DOHH2 (cell line): Measurements from ENCODE around the gene ARHGEF1.

Experiments used
- H3F3A ChIP-seq: fragments of 200-600 bp; sonication (generic), shearing (Covaris generic); 2 replicates; pipeline ENCODE4 v1.6.0; 2016; ENCODE audit warnings: antibody characterized with exemption, mild to moderate bottlenecking; ENCODE audit not compliant: control insufficient read depth, insufficient read depth
- H3K27ac ChIP-seq: fragments of 200-600 bp; sonication (generic); 2 replicates; pipeline ENCODE4 v1.5.1; 2014; ENCODE audit warnings: low read depth, mild to moderate bottlenecking, low read length, moderate library complexity
- H3K27me3 ChIP-seq: fragments of 200-600 bp; sonication (generic); 2 replicates; pipeline ENCODE4 v1.6.1; 2014; ENCODE audit warnings: mild to moderate bottlenecking, low read length, mixed read lengths; ENCODE audit not compliant: control insufficient read depth
- H3K36me3 ChIP-seq: fragments of 200-600 bp; sonication (generic); 2 replicates; pipeline ENCODE4 v1.6.1; 2014; ENCODE audit warnings: mild to moderate bottlenecking, low read length, moderate library complexity, mixed read lengths; ENCODE audit not compliant: control insufficient read depth
- H3K4me1 ChIP-seq: fragments of 200-600 bp; sonication (generic); 2 replicates; pipeline ENCODE4 v1.6.1; 2014; ENCODE audit warnings: mild to moderate bottlenecking, low read length, mixed read lengths; ENCODE audit not compliant: control insufficient read depth
- H3K4me2 ChIP-seq: fragments of 200-600 bp; sonication (generic); 2 replicates; pipeline ENCODE4 v1.6.0; 2014; ENCODE audit warnings: mild to moderate bottlenecking, low read length, moderate library complexity
- H3K4me3 ChIP-seq: fragments of 200-600 bp; sonication (generic); 2 replicates; pipeline ENCODE4 v1.5.1; 2014; ENCODE audit warnings: mild to moderate bottlenecking, low read length, mixed read lengths
- H3K79me2 ChIP-seq: fragments of 200-600 bp; sonication (generic); 2 replicates; pipeline ENCODE4 v1.6.1; 2014; ENCODE audit warnings: mild to moderate bottlenecking, low read length, mixed read lengths; ENCODE audit not compliant: control insufficient read depth
- H3K9me2 ChIP-seq: fragments of 200-600 bp; sonication (generic); replicated peaks from 2 replicates; pipeline ENCODE4 v1.6.1; 2014; ENCODE audit warnings: mild to moderate bottlenecking, low read length, mixed read lengths; ENCODE audit not compliant: control insufficient read depth
- H3K9me3 ChIP-seq: fragments of 200-600 bp; sonication (generic); 2 replicates; pipeline ENCODE4 v1.6.1; 2014; ENCODE audit warnings: antibody characterized with exemption, low read length, mixed read lengths; ENCODE audit not compliant: control insufficient read depth, insufficient read depth
- H4K20me1 ChIP-seq: fragments of 200-600 bp; sonication (generic); 2 replicates; pipeline ENCODE4 v1.6.0; 2014; ENCODE audit warnings: low read depth, mild to moderate bottlenecking, antibody characterized with exemption, low read length, moderate library complexity; ENCODE audit not compliant: control insufficient read depth, insufficient read depth
- EZH2phosphoT487 ChIP-seq: fragments of 200-600 bp; sonication (generic); IDR thresholded peaks from 2 replicates; pipeline ENCODE4 v1.6.1; 2017; ENCODE audit warnings: borderline replicate concordance, mild to moderate bottlenecking, antibody characterized with exemption, low read length, moderate library complexity, mixed read lengths
- TF ChIP-seq, protein P1 (sequence below): fragments of 200-600 bp; sonication (generic); IDR thresholded peaks from one replicate; pipeline ENCODE4 v1.5.1; 2014; ENCODE audit warnings: antibody characterized with exemption, mild to moderate bottlenecking, low read depth, low read length; ENCODE audit not compliant: poor library complexity, severe bottlenecking

ARHGEF1 gene

DNA sequence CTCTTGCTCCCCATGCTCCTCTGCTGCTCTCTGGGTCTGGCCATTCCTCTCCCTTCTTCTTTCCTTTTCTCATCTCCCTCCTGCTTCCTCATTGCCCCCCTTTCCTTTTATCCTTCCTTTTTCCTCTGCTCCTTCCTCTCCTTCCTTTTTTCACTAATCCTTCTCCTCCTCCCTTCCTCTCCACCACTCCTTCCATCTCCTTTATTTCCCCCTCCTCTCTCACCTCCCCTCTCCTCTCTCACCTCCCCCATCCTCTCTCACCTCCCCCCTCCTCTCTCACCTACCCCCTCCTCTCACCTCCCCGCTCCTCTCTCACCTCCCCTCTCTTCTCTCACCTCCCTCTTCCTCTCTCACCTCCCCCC lies 13.6 kb downstream of the ARHGEF1 start:
- Histone ChIP-seq H3K79me2 (peaks cover 9% of the 10 kb centered on the region; the same call in 1 of the 2 replicates), H3K4me2 (no peak overlapping the region), H3K36me3 (peaks cover 83% of the 10 kb centered on the region), H3K9me2 (no peaks in the 10 kb centered on the region), H4K20me1 (no peaks in the 10 kb centered on the region), H3K9me3 (no peaks in the 10 kb centered on the region), H3F3A (no peaks in the 10 kb centered on the region), H3K27ac (no peak overlapping the region), H3K4me3 (no peak overlapping the region), H3K27me3 (no peaks in the 10 kb centered on the region), H3K4me1 (peaks cover 19% of the 10 kb centered on the region; the same call in 1 of the 2 replicates)
- TF ChIP-seq, protein P1, sequence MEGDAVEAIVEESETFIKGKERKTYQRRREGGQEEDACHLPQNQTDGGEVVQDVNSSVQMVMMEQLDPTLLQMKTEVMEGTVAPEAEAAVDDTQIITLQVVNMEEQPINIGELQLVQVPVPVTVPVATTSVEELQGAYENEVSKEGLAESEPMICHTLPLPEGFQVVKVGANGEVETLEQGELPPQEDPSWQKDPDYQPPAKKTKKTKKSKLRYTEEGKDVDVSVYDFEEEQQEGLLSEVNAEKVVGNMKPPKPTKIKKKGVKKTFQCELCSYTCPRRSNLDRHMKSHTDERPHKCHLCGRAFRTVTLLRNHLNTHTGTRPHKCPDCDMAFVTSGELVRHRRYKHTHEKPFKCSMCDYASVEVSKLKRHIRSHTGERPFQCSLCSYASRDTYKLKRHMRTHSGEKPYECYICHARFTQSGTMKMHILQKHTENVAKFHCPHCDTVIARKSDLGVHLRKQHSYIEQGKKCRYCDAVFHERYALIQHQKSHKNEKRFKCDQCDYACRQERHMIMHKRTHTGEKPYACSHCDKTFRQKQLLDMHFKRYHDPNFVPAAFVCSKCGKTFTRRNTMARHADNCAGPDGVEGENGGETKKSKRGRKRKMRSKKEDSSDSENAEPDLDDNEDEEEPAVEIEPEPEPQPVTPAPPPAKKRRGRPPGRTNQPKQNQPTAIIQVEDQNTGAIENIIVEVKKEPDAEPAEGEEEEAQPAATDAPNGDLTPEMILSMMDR = no peak
- no peak for TF ChIP-seq EZH2phosphoT487

GRCh38 chr19:41897181-41897580 lies 14.2 kb downstream of the ARHGEF1 start:
- Histone ChIP-seq H3K9me2 (no peaks in the 10 kb centered on the region), H3K79me2 (peaks cover 5% of the 10 kb centered on the region; the same call in 1 of the 2 replicates), H3K4me3 (no peak overlapping the region), H4K20me1 (no peaks in the 10 kb centered on the region), H3K27ac (no peak overlapping the region), H3K36me3 (peaks cover 83% of the 10 kb centered on the region), H3K27me3 (no peaks in the 10 kb centered on the region), H3F3A (no peaks in the 10 kb centered on the region), H3K4me1 (peaks cover 15% of the 10 kb centered on the region; the same call in 1 of the 2 replicates), H3K4me2 (no peak overlapping the region), H3K9me3 (no peaks in the 10 kb centered on the region)
- TF ChIP-seq EZH2phosphoT487 = no peak
- TF ChIP-seq, protein P1 = no peak

- peaks cover 83% of the 10 kb centered on the region for H3K36me3 ChIP-seq
- no peaks in the 10 kb centered on the region for H3K9me2 ChIP-seq
- H3K27me3 ChIP-seq = no peaks in the 10 kb centered on the region
- peaks cover 11% of the 10 kb centered on the region; the same call in 1 of the 2 replicates for H3K4me1 ChIP-seq
- no peak overlapping the region for H3K4me3 ChIP-seq
- H3K27ac ChIP-seq = no peak overlapping the region
- H3K79me2 ChIP-seq = peaks cover 5% of the 10 kb centered on the region; the same call in 1 of the 2 replicates
- no peaks in the 10 kb centered on the region for H3F3A ChIP-seq
- no peaks in the 10 kb centered on the region for H4K20me1 ChIP-seq
- TF ChIP-seq, protein P1 = no peak
- no peaks in the 10 kb centered on the region for H3K9me3 ChIP-seq
- H3K4me2 ChIP-seq = no peak overlapping the region
Measured at GRCh38 chr19:41897820-41898219, 14.8 kb downstream of the ARHGEF1 start.
